GM21717 (cell line): Measurements from ENCODE around the gene SPINDOC.
"Not testable (repeated sequence)": the region's sequence is repeated elsewhere in the genome, so short reads cannot be mapped to it uniquely, and the experiment has no call there.

ENCODE experiments used
- ATAC-seq: cut with Tn5 transposase; IDR thresholded peaks from one replicate; pipeline ENCODE4 v1.9.1; 2021; ENCODE audit warnings: mild to moderate bottlenecking, moderate library complexity; ENCODE audit not compliant: unreplicated experiment

SPINDOC gene

DNA sequence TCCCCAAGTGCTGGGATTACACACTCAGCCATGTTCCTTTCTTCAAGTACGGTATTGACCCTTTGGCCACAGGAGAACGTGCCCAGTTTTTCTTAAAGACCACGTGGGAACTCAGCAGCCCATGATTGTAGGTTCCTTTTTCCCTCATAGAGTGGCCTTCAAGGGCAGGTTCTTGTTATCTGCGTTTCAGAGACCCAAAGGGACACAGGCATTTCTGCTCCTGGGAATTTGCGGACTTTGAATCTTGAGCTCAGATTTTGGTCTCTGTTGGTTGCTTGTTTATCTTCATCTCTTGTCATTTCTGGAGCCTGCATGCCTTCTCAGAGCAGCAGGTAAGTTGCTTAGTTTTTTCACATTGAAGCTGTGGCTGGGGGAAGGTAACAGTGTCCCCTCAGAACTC is 37.7 kb downstream of the SPINDOC start:
- no peak for ATAC-seq

DNA sequence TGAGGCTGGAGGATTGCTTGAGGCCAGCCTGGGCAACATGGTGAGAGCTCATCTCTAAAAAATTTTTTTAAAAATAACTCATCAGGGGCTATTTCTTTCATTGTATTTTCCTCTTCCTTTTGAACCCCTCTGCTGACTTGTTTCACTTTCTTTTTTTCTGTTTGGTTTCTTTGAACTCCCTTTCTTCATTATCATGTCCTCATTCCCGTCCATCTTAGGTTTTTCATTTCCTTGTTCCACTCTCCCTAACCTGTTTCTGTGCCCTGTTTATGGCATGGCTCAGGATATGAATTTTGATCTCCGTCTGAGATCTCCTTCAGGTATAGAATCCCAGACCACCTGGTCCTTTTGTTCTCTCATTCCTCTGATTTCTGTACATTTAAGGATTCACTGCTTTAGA is 38.1 kb downstream of the SPINDOC start:
- ATAC-seq: no peak

DNA sequence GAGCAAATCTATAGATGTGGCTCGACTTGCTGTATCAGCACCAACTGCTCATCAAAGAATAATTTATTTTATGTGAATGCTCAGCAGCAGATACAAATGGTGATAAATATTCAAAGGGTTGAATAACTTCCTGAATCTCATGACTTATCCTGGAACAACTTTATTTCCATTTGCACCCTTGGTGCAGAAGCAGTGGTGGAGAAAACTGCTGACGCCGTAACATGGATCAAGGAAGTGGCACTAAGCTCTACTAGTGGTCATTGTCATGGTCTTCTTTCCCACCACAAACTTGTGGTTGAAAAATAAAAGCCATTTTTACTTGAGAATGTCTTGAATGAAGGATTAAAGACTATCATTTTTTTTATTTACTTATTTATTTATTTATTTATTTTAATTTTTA is 40.2 kb downstream of the SPINDOC start:
- no peak for ATAC-seq

DNA sequence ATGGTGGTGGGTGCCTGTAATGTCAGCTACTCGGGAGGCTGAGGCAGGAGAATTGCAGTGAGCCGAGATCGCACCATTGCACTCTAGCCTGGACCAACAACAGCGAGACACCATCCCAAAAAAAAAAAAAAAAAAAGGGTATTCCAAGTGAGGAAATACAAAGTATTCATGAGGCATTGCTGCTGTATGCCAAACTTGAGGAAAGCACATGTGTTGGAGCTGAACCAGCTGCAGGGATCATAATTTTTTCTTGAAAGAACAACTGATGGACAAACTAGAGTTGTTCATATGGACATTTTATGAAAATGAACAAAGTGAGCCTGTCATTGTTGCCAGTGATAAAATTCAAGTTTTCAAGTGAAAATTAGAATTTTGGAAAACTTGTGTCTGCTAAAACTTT is 41.4 kb downstream of the SPINDOC start:
- ATAC-seq: no peak

DNA sequence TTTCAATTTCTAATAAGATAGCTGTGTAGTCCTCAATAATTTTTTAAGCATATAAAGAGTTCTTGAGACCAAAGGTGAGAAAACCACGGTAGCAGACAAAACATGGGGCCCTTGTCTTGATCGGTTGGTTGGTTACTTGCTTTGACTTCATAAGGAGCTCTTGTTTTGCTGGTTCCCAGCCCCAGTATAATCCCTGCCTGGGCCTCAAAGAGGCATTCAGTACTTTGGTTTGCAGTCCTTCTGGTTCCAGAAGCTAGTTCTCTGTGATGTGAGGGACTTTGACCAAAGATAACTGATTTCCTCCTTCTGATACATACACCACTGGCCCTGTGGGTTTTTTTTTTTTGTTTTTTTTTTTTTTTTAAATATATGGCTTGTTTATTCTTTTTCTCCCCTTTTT is 42.7 kb downstream of the SPINDOC start:
- ATAC-seq: no peak

DNA sequence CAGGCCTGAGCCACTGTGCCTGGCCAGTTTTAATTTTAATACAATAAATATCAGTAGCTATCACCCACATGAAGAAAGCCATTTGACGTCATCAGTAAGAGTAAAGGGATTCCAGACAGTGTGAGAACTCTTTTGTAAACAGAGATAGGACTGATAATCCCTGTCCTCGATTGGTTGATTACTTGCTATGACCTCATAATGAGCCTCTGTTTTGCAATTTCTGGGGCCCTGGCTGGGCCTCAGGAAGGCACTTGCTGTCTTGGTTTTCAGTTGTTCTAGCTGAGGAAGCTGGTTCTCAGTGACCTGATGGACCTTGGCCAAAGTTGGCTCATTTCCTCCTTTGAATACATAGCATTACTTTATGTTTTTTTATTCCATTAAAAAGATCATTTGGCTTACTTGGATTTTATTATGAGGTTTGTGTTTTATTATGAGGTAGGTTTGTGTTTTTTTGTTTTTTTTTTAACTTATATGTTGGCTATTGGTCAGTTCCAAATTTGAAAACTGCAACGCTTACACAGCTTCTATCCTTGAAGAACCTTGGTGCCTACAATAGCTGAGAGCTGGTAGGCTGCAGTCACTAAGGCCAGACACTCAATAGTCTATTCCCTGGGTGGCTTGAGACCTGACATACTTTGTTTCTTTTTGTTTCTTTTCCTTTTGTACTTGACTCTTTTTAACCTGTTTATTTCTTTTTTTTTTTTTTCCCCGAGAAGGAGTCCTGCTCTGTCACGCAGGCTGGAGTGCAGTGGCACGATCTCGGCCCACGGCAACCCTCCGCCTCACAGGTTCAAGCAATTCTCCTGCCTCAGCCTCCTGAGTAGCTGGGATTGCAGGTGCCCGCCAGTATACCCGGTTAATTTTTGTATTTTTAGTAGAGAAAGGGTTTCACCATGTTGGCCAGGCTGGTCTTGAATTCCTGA is 45.6 kb downstream of the SPINDOC start:
- no peak for ATAC-seq

DNA sequence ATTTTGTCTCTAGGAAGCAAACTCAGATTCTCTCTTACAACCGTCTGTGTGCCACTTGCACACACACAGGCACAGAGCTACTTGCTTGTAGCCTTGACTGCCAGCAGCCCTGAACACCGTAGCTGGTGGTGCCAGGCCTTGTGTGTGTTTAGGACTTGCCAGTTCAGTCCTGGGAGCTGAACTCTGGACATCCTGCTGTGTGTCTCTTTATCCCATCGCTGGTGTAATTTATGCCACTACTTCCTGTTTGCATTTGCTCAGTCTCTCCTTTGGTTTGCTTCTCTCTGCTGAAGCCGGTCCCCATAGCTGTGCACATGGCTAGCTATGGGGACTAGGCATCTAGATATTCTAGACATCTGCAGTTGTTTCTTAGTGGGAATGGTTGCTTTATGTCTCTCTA is 49.7 kb downstream of the SPINDOC start:
- no peak for ATAC-seq

DNA sequence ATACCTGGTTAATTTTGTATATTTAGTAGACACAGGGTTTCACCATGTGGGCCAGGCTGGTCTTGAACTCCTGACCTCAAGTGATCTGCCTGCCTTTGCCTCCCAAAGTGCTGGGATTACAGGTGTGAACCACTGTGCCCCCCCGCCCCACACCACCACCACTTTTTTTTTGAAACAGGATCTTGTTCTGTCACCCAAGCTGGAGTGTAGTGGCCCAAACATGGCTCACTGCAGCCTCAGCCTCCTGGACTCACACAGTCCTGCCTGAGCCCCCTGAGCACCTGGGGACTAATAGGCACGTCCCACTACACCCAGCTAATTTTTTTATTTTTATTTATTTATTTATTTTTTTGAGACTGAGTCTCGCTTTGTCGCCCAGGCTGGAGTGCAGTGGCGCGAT is 50.4 kb downstream of the SPINDOC start:
- ATAC-seq: not testable (repeated sequence)

DNA sequence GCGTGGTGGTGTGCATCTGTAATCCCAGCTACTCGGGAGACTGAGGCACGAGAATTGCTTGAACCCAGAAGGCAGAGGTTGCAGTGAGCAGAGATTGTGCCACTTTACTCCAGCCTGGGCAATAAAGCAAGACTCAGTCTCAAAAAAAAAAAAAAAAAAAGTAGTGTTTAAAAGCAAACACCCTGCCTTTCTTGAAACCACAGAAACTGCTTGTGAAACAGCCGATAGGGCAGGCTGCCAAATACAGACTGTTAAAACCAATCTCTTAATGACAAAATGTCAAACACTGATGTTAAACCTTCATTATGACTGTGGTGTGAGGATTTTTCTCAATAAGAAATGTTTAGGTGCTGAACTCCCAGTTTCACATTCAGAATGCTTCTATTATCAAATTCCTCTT is 53.0 kb downstream of the SPINDOC start:
- peak; percentile 49 for ATAC-seq

DNA sequence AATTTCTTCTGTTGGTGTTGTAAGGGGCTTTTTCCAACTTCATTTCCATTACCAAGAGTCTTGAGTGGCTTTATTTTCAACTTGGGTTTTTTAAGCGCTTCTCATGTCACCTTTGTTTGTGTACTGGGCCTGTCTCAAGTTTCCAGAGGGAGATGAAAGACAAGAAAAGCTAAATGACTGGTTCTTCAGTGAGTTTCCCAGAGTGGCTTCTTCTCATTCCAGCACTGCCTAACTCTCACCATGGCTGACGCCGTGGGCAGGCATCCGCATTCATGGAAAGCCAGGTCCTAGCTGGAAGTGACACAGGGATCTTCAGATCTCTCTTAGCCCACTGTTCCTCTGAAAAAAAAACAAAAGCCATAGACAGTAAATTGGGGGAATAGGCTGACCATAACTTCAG is 54.3 kb downstream of the SPINDOC start:
- no peak for ATAC-seq

DNA sequence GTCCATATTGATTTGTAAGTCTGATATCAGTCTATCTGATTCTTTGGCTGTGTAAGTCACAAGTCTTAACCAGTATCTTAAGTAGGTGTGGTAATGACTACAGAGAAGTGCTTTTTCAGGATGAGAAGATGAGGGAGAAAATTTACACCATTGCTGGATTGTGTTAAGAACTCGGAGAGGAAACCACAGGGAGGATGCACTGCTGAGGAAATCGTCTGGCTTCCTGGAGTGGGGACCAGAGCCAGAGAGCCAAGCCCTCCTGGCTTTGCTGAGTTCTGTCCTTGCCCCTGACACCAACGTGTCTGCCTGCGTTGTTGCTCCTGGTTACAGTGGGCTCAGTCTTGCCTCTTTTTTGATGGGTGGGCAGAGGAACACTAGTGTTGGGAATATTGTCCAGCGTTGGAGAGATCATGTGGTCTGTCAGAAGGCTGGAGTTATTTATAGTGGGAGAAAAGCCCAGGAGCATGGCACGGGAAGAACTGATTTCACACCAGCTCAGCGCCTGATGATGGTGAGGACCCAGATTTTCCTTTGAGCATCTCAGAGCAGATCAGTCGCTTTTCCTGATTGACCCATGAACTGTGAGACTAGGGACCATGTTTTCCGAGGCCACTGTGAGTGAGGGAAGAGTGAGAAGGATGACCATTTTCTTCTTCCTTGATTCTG is 55.3 kb downstream of the SPINDOC start:
- ATAC-seq: no peak

DNA sequence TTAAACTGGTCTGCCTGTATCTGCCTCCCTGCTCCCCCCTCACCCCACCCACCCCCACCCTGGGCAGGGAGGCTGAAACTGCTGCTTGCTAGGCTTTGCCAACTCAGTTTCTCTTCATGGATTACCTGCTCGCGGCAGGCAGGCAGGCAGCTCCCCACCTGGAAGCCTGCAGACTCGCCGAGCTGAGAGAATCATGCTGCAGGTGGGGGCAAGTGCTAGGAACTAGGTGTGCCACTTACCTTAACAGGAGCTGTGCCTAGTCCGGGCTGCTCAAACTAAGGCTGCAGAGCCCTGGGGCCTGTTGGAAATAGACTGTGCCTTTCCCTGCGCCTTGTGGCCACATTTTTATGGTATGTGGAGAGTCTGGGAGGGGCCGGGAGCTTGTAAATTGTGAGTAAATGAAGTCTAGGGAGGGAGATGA is 55.9 kb downstream of the SPINDOC start:
- ATAC-seq: no peak

DNA sequence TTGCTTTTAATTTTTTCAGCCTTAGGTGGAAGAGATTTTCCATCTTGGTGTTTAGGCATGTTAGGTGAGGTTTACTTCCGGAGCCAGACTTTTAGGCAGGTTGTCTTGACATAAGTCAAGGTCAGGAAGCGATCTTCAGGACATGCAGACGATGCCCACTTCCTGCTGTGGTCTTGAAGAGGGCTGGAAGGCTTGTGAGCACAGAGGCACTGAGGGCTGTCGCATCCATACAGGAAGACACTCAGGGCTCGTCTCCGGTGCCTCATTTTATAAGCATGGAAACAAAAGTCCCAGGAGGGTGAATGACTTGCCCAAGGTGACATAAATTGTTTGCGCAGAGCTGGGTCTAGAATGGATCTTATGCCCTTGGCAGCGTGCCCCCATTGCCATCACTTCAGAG is 56.4 kb downstream of the SPINDOC start:
- no peak for ATAC-seq

DNA sequence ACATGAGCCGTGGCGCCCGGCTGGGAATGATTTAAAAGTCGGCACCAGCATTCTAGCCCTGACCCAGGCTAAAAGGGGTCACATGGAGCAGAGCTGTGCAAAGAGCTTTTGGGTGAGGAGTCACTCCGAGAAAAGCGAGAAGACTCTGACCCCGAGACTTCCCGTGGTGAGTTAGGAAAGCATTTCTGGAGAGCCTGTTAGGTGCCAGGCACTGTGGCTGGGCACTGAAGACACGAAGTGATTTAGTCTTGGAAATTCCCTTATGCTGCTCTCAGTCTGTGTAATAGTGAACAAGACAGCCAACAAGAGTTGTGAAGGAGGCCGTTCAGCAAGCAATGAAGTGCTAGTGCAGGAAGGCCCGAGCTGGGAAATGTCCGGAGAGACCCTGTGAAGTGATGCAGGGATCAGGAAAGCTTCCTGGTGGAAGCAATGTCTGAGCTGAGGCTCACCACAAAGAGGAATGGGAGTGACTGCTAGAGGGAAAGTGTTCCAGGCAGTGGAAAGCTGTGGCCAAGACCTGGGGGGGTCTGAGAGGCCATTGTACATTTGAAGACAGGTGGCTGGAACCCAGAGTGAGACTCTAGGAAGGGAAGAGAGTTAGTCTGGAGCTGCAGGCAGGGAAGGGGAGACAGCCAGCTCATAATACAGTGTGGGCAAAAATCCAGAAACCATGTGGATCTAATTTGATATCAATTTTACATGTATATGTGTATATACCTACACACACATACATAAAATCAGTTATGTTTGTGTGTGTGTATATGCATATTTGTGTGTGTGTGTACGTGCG is 57.3 kb downstream of the SPINDOC start:
- ATAC-seq: no peak

DNA sequence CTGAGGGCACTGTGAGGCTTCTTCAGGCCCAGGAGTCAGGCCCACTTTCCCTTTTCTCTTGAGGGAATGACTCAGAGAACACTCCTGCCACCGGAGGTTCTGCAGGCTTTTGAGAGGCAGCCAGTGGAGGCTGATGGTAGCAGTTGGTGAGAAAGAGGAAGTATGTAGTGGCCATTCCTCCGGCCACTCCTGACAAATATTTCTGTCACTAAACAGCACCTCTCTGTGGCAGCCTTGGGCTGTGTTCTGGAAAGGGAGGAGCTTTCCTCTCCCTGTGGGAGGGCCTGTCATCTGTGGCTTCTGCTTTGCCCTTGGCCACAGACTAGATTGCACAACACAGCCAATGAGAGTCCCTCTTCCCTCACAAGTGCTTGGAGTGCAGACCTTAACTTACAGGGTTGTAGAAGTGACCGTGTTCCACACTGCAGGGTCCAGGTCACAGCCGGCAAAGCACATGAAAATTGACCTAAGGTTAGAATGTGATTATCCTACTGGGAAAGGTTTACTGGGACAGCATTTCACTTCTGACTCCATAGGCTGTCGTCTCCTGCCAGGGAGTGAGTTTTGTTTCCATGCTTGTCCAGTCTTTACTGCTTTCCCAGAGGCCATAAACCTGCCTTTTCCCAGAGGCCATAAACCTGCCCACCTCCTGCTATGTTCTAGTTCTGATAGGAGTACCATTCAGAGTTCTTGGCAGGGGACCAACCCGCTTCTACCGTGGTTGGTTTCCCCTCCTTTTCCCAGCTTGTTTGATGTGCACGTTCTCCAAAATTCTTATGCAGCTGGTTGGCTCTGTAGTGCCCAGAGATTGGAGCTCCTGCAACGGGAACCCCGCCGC is 58.9 kb downstream of the SPINDOC start:
- peak; percentile 72 for ATAC-seq

DNA sequence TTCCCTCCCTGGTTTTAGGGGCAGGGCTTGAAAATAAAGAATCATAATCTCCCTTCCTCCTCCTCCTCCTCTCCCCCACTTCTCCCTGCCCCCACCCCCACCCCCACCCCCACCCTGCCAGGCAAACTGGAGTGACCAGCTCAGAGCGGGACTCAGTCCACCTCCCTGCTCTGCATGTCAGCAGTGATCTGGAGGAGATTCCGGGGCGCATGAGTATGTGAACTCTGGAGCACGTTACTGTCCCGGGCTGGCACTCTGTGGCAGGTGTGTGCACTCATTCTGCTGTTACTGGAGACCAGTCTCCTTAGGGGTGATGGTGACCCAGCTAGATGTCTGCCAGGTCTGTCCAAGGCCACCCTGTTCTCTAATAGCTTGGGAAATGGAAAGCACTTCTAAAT is 59.5 kb downstream of the SPINDOC start:
- no peak for ATAC-seq

DNA sequence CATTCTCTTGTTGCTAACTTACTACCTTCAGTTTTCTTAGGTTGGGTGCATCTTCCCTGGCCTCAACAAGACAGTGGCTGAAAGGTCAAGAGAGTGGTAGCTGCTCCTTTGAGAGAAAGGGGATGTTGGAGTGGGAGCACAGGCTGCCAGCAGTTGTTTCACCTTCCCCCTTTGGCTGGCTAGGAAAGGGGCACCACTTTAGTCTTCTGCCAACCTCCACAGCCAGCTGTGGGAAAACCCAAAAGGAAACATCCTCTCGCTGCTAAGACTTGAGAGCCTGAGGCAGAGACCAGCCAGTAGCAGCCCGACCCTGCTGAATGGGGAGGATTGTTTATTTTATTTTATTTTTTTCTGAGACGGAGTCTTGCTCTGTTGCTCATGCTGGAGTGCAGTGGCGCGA is 60.1 kb downstream of the SPINDOC start:
- no peak for ATAC-seq

DNA sequence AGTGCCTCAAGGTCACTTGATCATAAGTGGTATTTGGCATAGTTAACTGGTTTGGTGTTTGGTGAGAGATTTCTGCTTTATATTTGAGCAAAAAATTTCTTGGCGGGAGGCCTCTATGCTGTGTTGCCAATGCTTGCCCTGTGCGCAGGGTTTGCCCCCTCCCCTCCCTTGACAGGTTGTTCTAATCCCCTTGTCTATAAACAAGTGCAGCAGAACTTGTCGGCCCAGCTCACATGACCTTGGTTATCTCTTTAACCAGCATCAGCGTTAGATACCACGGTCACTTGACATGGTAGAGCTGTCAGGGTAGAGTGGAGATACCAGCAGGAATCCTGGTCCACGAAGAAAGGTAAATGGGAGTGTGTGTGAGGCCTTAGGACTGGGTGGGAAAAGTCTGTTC is 61.3 kb downstream of the SPINDOC start:
- no peak for ATAC-seq

DNA sequence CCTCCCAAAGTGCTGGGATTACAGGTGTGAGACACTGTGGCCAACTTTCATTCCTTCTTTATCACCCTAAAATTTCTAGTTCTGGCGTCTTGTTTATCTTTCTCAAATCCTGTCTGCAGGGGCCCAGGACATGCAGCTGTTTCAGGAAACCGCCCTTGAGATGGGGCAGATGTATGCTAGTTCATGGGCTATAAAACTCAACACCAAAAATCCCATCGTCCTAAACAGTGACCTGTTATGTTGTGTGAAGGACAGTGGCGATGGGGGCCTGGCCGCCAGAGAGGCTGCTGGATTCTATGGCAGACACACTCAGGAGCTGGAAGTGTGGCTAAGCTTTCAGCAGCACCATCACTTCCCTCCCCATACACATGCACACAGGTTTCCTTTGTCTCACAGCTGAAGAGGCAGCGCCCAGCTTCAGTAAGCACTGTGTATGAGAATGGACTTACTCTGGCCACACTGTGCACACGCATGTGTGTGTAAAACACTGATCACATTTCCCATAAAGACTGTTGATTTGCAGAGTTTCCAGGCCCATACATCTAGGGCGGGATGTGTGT is 62.3 kb downstream of the SPINDOC start:
- no peak for ATAC-seq

DNA sequence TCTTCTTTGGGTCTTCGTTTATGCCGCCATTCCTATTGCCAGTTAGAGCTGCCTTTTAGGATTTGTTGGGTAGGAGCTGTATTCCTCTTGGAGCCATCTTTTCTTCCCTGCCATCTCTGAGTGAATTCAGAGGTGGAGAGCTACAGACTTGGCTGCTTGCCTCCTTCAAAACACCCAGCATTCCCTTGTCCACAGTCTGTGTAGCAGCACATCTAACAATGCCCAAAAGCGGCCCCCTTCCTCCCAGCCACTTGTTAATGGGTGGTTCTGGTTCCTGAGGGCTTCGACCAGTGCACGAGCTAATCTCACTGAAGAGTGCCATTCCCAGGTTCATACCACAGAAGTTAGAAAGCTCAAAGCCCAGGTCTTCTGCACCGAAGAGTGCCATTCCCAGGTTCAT is 63.4 kb downstream of the SPINDOC start:
- no peak for ATAC-seq
